ENCODE results near the gene FHL1.

The FHL1 gene

GRCh38 chrX:136179133-136179532 is 31.8 kb downstream of the FHL1 start:
- H3K36me3 ChIP-seq (ENCODE audit: control insufficient read depth, insufficient read depth, low read length), result no peaks in the 10 kb centered on the region
- no peak overlapping the region for H3K27ac ChIP-seq

GRCh38 chrX:136182414-136182813 is 35.1 kb downstream of the FHL1 start:
- no peak overlapping the region for H2AFZ ChIP-seq
- no peak overlapping the region for H3K4me3 ChIP-seq (ENCODE audit: low read depth, low read length)
- H3K4me1 ChIP-seq, result peaks cover 6% of the 10 kb centered on the region
- no peaks in the 10 kb centered on the region for H3K9me3 ChIP-seq (ENCODE audit: control insufficient read depth, low read length)
- H3K79me2 ChIP-seq, result peaks cover 6% of the 10 kb centered on the region
- H3K27me3 ChIP-seq (ENCODE audit: control insufficient read depth, insufficient read depth, low read length), result no peaks in the 10 kb centered on the region
- H3K4me2 ChIP-seq (ENCODE audit: low read length), result no peak overlapping the region
- no peak overlapping the region for H3K9ac ChIP-seq
- TF ChIP-seq, protein P1, sequence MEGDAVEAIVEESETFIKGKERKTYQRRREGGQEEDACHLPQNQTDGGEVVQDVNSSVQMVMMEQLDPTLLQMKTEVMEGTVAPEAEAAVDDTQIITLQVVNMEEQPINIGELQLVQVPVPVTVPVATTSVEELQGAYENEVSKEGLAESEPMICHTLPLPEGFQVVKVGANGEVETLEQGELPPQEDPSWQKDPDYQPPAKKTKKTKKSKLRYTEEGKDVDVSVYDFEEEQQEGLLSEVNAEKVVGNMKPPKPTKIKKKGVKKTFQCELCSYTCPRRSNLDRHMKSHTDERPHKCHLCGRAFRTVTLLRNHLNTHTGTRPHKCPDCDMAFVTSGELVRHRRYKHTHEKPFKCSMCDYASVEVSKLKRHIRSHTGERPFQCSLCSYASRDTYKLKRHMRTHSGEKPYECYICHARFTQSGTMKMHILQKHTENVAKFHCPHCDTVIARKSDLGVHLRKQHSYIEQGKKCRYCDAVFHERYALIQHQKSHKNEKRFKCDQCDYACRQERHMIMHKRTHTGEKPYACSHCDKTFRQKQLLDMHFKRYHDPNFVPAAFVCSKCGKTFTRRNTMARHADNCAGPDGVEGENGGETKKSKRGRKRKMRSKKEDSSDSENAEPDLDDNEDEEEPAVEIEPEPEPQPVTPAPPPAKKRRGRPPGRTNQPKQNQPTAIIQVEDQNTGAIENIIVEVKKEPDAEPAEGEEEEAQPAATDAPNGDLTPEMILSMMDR (IDR thresholded peaks at IDR 0.05), result no peak
- no peaks in the 10 kb centered on the region for H3K36me3 ChIP-seq (ENCODE audit: control insufficient read depth, insufficient read depth, low read length)
- no peak overlapping the region for H3K27ac ChIP-seq

More at GRCh38 chrX:136179133-136179532, 31.8 kb downstream of the FHL1 start:
- Histone ChIP-seq H3K4me1 (peaks cover 8% of the 10 kb centered on the region), H3K4me3 (ENCODE audit: low read depth, low read length) (no peak overlapping the region), H3K79me2 (peaks cover 2% of the 10 kb centered on the region), H3K9ac (no peak overlapping the region), H3K9me3 (ENCODE audit: control insufficient read depth, low read length) (no peaks in the 10 kb centered on the region), H3K4me2 (ENCODE audit: low read length) (no peak overlapping the region), H2AFZ (no peak overlapping the region), H3K27me3 (ENCODE audit: control insufficient read depth, insufficient read depth, low read length) (no peaks in the 10 kb centered on the region)
- TF ChIP-seq, protein P1 (IDR thresholded peaks at IDR 0.05), result no peak

DNA sequence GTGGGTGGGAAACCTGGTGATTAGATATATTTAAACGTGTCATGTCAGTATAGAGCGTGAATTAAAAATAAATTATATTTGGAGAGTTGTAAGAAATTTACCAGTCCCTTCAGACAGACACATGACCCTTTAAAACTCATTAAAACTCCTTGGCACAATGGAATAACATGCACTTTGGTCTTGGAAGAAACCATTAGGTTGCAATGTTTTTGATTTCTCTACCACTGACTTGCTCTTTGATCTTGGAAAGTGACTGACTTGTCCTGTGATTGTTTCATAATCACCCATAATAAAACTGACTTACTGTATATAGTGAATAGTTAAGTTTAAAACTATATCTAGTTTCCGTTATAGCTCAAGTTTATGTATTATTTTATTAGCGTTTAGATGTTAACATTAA is 35.8 kb downstream of the FHL1 start:
- Histone ChIP-seq H3K4me3 (ENCODE audit: low read depth, low read length) (no peak overlapping the region), H3K9ac (no peak overlapping the region), H3K4me1 (peaks cover 6% of the 10 kb centered on the region), H3K9me3 (ENCODE audit: control insufficient read depth, low read length) (no peaks in the 10 kb centered on the region), H3K27ac (no peak overlapping the region), H3K4me2 (ENCODE audit: low read length) (no peak overlapping the region), H2AFZ (no peak overlapping the region), H3K36me3 (ENCODE audit: control insufficient read depth, insufficient read depth, low read length) (no peaks in the 10 kb centered on the region), H3K27me3 (ENCODE audit: control insufficient read depth, insufficient read depth, low read length) (no peaks in the 10 kb centered on the region), H3K79me2 (peaks cover 4% of the 10 kb centered on the region)
- TF ChIP-seq, protein P1 (IDR thresholded peaks at IDR 0.05), result no peak

DNA sequence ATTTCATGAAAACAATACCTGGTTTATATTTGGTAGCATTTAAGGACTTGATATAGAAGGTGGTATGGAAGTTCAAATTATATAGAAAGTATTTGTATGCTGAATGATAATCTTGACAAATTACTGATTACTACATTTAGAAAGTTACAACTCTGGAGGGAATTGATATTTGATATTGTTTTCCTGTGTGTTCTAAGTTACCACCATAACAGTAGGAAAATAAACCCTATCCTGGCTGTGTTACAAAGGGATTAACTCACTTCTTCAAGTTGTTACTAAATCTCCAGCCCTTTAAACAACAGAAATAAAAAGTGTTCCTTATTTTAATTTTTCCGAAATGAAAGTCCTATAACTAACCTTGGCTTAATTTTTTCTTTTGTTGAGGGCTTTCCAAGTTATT is 36.6 kb downstream of the FHL1 start:
- Histone ChIP-seq H3K9ac (no peak overlapping the region), H3K79me2 (peaks cover 4% of the 10 kb centered on the region), H3K27ac (no peak overlapping the region), H3K4me3 (ENCODE audit: low read depth, low read length) (no peak overlapping the region), H3K4me2 (ENCODE audit: low read length) (no peak overlapping the region), H3K4me1 (peaks cover 8% of the 10 kb centered on the region), H3K27me3 (ENCODE audit: control insufficient read depth, insufficient read depth, low read length) (no peaks in the 10 kb centered on the region), H2AFZ (no peak overlapping the region), H3K36me3 (ENCODE audit: control insufficient read depth, insufficient read depth, low read length) (no peaks in the 10 kb centered on the region), H3K9me3 (ENCODE audit: control insufficient read depth, low read length) (no peaks in the 10 kb centered on the region)
- TF ChIP-seq, protein P1 (IDR thresholded peaks at IDR 0.05), result no peak

GRCh38 chrX:136185401-136186022 is 38.2 kb downstream of the FHL1 start:
- H3K27me3 ChIP-seq (ENCODE audit: control insufficient read depth, insufficient read depth, low read length), result no peaks in the 10 kb centered on the region
- no peak overlapping the region for H3K4me3 ChIP-seq (ENCODE audit: low read depth, low read length)
- no peak overlapping the region for H3K9ac ChIP-seq
- no peaks in the 10 kb centered on the region for H3K9me3 ChIP-seq (ENCODE audit: control insufficient read depth, low read length)
- H3K4me2 ChIP-seq (ENCODE audit: low read length), result no peak overlapping the region
- peaks cover 4% of the 10 kb centered on the region for H3K79me2 ChIP-seq
- peaks cover 8% of the 10 kb centered on the region for H3K4me1 ChIP-seq
- no peak overlapping the region for H2AFZ ChIP-seq
- H3K36me3 ChIP-seq (ENCODE audit: control insufficient read depth, insufficient read depth, low read length), result no peaks in the 10 kb centered on the region
- TF ChIP-seq, protein P1 (IDR thresholded peaks at IDR 0.05), result no peak
- no peak overlapping the region for H3K27ac ChIP-seq

Measured in parathyroid adenoma (tissue), 2 donors.